ENCODE measurements around the gene PTBP3. TPM values are rescaled to one million over a fixed set of nuclear protein-coding genes. Genes with fewer than 3 reads are reported as not detected.
A peak's percentile ranks its signal among the peaks of the same experiment; 100 is the strongest.

The PTBP3 gene
- polyA plus RNA-seq, 2 of the 4 experiments (the other 2 are of a cell fraction): 55.7 to 105 TPM

- ChIA-PET POLR2A (interaction anchor here (0.5 to 2.3 kb wide), 20 partner anchors 10 to 841 kb away, joined by 3 to 22 read pairs (median 5); partner anchors contain the start of genes DNAJC25, FKBP15, INIP and KIAA1958), CTCF (interaction anchor here (1.1 to 3.1 kb wide), 7 partner anchors 11 to 280 kb away, joined by 3 to 14 read pairs (median 3); no protein-coding TSS in a partner anchor)
- WGBS (ENCODE audit: missing lambda C conversion rate): under 1% methylated on average over 25 of the region's 43 CpGs
- H3K4me1 ChIP-seq: peaks cover 28% of the 10 kb centered on the region; the same call in 2 of the 3 replicates
- peak within 1 kb of the TSS; percentile 90 to 93 for H3K27ac ChIP-seq
- FAIRE-seq (no peak), DNase-seq (ENCODE audit: low read depth in 1 of 2, low spot score in 1 of 2) (peak in 1 of 2 experiments; percentile 41), ATAC-seq (peak; percentile 75 to 81)
- H3K9me3 ChIP-seq: no peaks in the 10 kb centered on the region
- peak within 1 kb of the TSS; percentile 83 for H3K4me2 ChIP-seq
- H3K4me3 ChIP-seq: peak within 1 kb of the TSS; percentile 70
- no peak for TF ChIP-seq RARB (CRISPR knock-in tag; IDR thresholded peaks at IDR 0.05)
- TF ChIP-seq MAX (IDR thresholded peaks at IDR 0.05): peak; percentile 14; the same call in 1 of the 2 replicates
- TF ChIP-seq JUN (IDR thresholded peaks at IDR 0.05): peak; percentile 33 to 60; a peak in 1 of 5 replicates
- no peak for TF ChIP-seq RFX5 (IDR thresholded peaks at IDR 0.05)
- peak; percentile 58; the same call in 1 of the 2 replicates for TF ChIP-seq TP53 (CRISPR knock-in tag; IDR thresholded peaks at IDR 0.05)
- TF ChIP-seq PHF8 (IDR thresholded peaks at IDR 0.05; ENCODE audit: borderline replicate concordance, low read depth): peak; percentile 35; the same call in 1 of the 2 replicates
Observed at GRCh38 chr9:112380102-112380824, 46.8 kb upstream of the PTBP3 start, which contains the start of gene HSDL2. HSDL2 (plus strand) TSS chr9:112380108; CDS start chr9:112380164, 56 bp downstream.

- Histone ChIP-seq H3K9me3 (no peaks in the 10 kb centered on the region), H3K4me3 (peak overlapping the region; percentile 70), H3K27ac (peak overlapping the region; percentile 90 to 93), H3K4me2 (peak overlapping the region; percentile 83), H3K4me1 (peaks cover 28% of the 10 kb centered on the region; the same call in 2 of the 3 replicates)
- POLR2A ChIA-PET: interaction anchor here (0.5 to 2.3 kb wide), 25 partner anchors 10 to 1030 kb away, joined by 3 to 22 read pairs (median 4); partner anchors contain the start of genes DNAJC25, FKBP15, INIP and KIAA1958
- DNase-seq (ENCODE audit: low read depth in 1 of 2, low spot score in 1 of 2): peak; percentile 92 to 99
- peak; percentile 93 for TF ChIP-seq POLR2A (IDR thresholded peaks at IDR 0.05; ENCODE audit: low read length)
- no peak for TF ChIP-seq JUNB (IDR thresholded peaks at IDR 0.05)
- peak; percentile 32 to 88; a peak in 4 of 5 replicates for TF ChIP-seq JUN (IDR thresholded peaks at IDR 0.05)
- TF ChIP-seq CBX8 (IDR thresholded peaks at IDR 0.05): no peak
- TF ChIP-seq CBX2 (IDR thresholded peaks at IDR 0.05; ENCODE audit: borderline replicate concordance, low read depth): no peak
- TF ChIP-seq ZNF302 (CRISPR knock-in tag; IDR thresholded peaks at IDR 0.05): no peak
- TF ChIP-seq, protein P1, sequence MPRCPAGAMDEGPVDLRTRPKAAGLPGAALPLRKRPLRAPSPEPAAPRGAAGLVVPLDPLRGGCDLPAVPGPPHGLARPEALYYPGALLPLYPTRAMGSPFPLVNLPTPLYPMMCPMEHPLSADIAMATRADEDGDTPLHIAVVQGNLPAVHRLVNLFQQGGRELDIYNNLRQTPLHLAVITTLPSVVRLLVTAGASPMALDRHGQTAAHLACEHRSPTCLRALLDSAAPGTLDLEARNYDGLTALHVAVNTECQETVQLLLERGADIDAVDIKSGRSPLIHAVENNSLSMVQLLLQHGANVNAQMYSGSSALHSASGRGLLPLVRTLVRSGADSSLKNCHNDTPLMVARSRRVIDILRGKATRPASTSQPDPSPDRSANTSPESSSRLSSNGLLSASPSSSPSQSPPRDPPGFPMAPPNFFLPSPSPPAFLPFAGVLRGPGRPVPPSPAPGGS (IDR thresholded peaks at IDR 0.05): peak; percentile 65; the same call in 2 of the 3 replicates
- TF ChIP-seq, protein P2, sequence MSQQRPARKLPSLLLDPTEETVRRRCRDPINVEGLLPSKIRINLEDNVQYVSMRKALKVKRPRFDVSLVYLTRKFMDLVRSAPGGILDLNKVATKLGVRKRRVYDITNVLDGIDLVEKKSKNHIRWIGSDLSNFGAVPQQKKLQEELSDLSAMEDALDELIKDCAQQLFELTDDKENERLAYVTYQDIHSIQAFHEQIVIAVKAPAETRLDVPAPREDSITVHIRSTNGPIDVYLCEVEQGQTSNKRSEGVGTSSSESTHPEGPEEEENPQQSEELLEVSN (IDR thresholded peaks at IDR 0.05; ENCODE audit: borderline replicate concordance, low read depth): peak; percentile 59
- peak; percentile 62; the same call in 1 of the 2 replicates for TF ChIP-seq PHF8 (IDR thresholded peaks at IDR 0.05; ENCODE audit: borderline replicate concordance, low read depth)
- TF ChIP-seq MAFK (IDR thresholded peaks at IDR 0.05; ENCODE audit: partially characterized antibody): no peak
- CTCF ChIA-PET: interaction anchor here (1.1 to 3.1 kb wide), 10 partner anchors 10 to 441 kb away, joined by 3 to 14 read pairs (median 3); no protein-coding TSS in a partner anchor
- peak; percentile 91 to 95 for ATAC-seq
- FAIRE-seq: no peak
- under 1% methylated on average over 15 of the region's 57 CpGs for WGBS (ENCODE audit: missing lambda C conversion rate)
Observed at GRCh38 chr9:112379177-112380101, 46.0 kb upstream of the PTBP3 start.

Measured in A549 (cell line).